HFF-Myc (cell line): ENCODE data around the gene PAMR1.
A peak's percentile ranks its signal among the peaks of the same experiment; 100 is the strongest.

Experiments
- DNase-seq: peaks from one replicate; pipeline ENCODE4 v3.0.0-alpha.2; 2011; ENCODE audit warnings: low read depth; ENCODE audit errors: extremely low read depth
- H3K4me3 ChIP-seq: replicated peaks from 2 replicates; pipeline ENCODE4 v1.5.1; 2011; ENCODE audit warnings: low read depth, mild to moderate bottlenecking, control low read depth, low read length
- TF ChIP-seq, protein P1 (sequence below): IDR thresholded peaks from 2 replicates; pipeline ENCODE4 v1.5.1; 2012; ENCODE audit warnings: mild to moderate bottlenecking, low read depth, low read length, control low read depth; ENCODE audit errors: missing control alignments

PAMR1 gene

GRCh38 chr11:35507688-35508087, 17.7 kb downstream of the PAMR1 start:
- DNase-seq = no peak
- no peak overlapping the region for H3K4me3 ChIP-seq
- TF ChIP-seq, protein P1, sequence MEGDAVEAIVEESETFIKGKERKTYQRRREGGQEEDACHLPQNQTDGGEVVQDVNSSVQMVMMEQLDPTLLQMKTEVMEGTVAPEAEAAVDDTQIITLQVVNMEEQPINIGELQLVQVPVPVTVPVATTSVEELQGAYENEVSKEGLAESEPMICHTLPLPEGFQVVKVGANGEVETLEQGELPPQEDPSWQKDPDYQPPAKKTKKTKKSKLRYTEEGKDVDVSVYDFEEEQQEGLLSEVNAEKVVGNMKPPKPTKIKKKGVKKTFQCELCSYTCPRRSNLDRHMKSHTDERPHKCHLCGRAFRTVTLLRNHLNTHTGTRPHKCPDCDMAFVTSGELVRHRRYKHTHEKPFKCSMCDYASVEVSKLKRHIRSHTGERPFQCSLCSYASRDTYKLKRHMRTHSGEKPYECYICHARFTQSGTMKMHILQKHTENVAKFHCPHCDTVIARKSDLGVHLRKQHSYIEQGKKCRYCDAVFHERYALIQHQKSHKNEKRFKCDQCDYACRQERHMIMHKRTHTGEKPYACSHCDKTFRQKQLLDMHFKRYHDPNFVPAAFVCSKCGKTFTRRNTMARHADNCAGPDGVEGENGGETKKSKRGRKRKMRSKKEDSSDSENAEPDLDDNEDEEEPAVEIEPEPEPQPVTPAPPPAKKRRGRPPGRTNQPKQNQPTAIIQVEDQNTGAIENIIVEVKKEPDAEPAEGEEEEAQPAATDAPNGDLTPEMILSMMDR = no peak

GRCh38 chr11:35501776-35502175, 23.6 kb downstream of the PAMR1 start:
- TF ChIP-seq, protein P1 = no peak
- no peak overlapping the region for H3K4me3 ChIP-seq
- no peak for DNase-seq

DNA sequence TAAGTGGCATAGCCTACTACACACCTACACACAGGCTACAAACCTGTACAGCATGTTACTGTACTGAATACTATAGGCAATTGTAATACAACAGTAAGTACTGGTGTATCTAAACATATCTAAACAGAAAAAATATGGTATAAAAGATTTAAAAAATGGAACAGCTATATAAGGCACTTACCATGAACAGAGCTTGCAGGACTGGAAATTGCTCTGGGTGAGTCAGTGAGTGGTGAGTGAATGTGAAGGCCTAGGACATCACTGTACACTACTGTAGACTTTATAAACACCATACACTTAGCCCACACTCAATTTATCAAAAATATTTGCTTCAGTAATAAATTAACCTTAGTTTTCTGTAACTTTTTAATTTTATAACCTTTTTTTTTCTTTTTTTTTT, 24.7 kb downstream of the PAMR1 start:
- no peak for DNase-seq
- no peak overlapping the region for H3K4me3 ChIP-seq
- TF ChIP-seq, protein P1 = no peak

GRCh38 chr11:35496416-35496815, 29.0 kb downstream of the PAMR1 start:
- TF ChIP-seq, protein P1 = no peak
- H3K4me3 ChIP-seq = no peak overlapping the region
- no peak for DNase-seq

- DNase-seq = no peak
- H3K4me3 ChIP-seq = no peak overlapping the region
- TF ChIP-seq, protein P1 = no peak
These were observed 30.4 kb downstream of the PAMR1 start for GRCh38 chr11:35494957-35495490.

- TF ChIP-seq, protein P1 = no peak
- DNase-seq = peak; percentile 50
- H3K4me3 ChIP-seq = no peak overlapping the region
These were observed 34.1 kb downstream of the PAMR1 start for GRCh38 chr11:35491231-35491871.

DNA sequence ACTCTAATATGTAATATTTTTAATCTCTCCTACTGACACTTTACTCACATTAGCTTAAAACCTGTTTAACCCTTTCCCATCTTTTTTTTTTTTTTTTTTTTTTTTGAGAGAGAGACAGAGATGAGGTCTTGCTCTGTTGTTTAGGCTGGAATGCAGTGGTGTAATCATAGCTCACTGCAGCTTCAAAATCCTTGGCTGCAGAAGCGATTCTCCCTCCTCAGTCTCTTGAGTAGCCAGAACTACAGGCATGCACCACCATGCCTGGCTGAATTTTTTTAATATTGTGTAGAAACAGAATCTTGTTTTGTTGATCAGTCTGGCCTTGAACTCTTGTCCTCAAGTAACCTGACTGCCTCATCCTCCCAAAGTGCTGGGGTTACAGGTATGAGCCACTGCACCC, 37.3 kb downstream of the PAMR1 start:
- TF ChIP-seq, protein P1 = no peak
- no peak for DNase-seq
- no peak overlapping the region for H3K4me3 ChIP-seq
